H7 (cell line): ENCODE results near the gene ARMC9. TPM values are rescaled to one million over a fixed set of nuclear protein-coding genes. Genes with fewer than 3 reads are reported as not detected.
"Not testable (repeated sequence)": the region's sequence is repeated elsewhere in the genome, so short reads cannot be mapped to it uniquely, and the experiment has no call there.

Experiments
- DNase-seq: peaks from one replicate; pipeline ENCODE4 v3.0.0; 2012
- H3K27me3 ChIP-seq: 2 replicates; pipeline ENCODE4 v1.6.0; 2011; ENCODE audit warnings: mild to moderate bottlenecking, low read length; ENCODE audit not compliant: control insufficient read depth, insufficient read depth
- H3K36me3 ChIP-seq: replicated peaks from 2 replicates; pipeline ENCODE4 v1.5.1; 2011; ENCODE audit warnings: low read length; ENCODE audit not compliant: control insufficient read depth, insufficient read depth
- H3K4me3 ChIP-seq: 2 replicates; pipeline ENCODE4 v1.5.1; 2011; ENCODE audit warnings: low read depth, mild to moderate bottlenecking, control low read depth, low read length, moderate library complexity; ENCODE audit not compliant: insufficient read depth
- total RNA-seq: library from RNA; depleted of rRNA; stranded (reverse); fragments of >200 nt; shearing (Covaris generic); gene quantifications from 2 replicates; pipeline ENCODE4 v1.2.3, GENCODE V29; 2014

ARMC9 gene
- total RNA-seq, 1 experiment from 2014 or later = 33.6 TPM

DNA sequence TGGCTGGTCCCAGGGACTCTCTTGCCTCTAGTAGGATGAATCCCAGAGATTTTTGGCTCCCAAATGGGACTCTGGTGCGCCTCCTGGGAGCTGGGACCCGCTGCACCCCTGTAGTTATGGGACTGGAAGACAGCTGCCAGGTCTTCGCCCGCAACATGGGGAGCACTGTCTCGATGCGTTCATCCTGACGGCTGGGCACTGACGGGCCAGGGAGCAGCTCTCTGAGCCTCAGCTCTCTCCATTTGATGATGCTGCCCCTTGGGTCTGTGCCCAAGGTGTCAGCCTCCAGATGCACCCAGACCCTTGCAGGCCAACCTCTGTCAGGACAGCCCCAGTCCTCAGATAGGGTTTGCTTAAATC is 9.3 kb upstream of the ARMC9 start:
- DNase-seq = no peak
- no peaks in the 10 kb centered on the region for H3K27me3 ChIP-seq
- no peak overlapping the region for H3K4me3 ChIP-seq
- H3K36me3 ChIP-seq = no peaks in the 10 kb centered on the region

DNA sequence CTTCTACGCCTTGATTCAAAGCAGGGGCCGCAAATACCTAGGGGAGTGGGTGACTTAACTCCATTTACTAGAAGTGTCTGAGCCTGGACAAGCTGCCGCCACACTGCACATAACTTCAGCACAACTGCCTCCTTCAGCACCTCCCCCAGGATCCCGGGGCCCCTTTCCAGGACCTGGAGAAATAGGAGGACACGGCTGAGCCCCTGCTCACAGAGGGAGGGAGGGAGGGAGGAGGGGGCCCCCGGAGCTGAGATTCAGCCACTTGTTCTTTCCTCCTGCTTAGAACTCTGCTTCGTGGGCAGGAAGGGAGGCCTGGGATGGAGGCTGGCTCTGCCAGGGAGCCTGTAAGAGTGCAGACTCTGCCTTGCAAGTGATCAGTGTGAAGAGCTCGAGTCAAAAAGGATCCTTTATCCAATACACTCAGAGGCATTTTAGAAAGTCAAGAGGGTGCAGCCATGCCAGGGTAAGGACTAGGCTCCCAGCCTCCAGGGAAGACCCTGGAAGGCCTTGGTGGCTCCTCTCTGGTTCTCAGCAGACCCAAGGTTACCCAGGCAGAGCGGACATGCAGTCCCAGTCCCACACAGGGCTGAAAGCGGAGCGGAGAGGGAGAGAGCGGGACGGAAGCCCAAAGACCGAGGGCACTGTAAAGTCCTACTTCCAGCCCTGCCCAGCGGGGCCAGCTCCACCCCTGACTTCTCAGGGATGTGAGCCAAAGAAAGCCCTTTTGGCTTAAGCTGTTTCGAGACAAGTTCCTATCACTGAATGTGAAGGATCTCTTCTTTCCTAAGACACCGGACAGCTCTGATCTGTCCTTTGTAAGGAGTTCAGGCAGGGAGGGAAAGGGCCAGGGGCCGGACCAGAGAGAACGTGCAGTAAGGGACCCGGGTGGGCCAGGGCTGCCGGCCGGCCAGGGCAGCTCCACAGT is 8.6 kb upstream of the ARMC9 start:
- Histone ChIP-seq H3K27me3 (no peaks in the 10 kb centered on the region), H3K4me3 (no peak overlapping the region), H3K36me3 (no peaks in the 10 kb centered on the region)
- peak; percentile 47 for DNase-seq

DNA sequence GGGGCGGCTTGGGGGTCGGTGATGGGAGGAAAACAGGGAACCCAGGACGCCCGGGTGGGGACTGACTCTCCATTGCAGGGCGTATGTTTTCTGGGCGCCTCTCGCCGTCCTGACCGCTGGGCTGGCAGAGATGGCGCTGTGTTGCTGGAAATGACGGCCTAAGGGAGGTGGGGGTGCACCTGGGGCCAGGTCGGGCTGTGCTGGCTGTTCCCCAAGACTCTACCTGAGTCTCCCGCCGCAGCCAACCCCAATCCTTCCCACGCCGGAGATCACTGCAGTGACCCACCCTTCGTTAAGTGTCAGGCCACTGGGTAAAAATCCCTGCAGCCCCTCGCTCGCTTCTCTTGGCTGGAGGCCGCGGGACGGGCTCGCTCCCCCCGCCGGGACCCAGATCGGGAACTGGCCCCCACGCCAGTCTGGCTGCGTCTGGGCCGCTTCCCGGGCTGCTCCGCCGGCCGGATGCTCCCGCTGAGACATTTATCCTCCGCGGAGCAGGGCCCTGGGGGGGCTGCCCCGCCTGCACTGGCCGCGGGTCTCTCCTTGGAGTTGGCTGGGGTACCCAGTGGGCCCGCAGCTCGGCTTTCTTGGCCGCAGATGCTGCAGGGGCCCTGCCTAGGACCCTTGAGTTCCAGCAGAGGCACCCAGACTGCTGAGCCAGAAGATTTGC is 7.8 kb upstream of the ARMC9 start:
- DNase-seq = peak; percentile 92
- Histone ChIP-seq H3K4me3 (peak overlapping the region; percentile 31; the same call in 1 of the 2 replicates), H3K36me3 (no peaks in the 10 kb centered on the region), H3K27me3 (no peaks in the 10 kb centered on the region)

DNA sequence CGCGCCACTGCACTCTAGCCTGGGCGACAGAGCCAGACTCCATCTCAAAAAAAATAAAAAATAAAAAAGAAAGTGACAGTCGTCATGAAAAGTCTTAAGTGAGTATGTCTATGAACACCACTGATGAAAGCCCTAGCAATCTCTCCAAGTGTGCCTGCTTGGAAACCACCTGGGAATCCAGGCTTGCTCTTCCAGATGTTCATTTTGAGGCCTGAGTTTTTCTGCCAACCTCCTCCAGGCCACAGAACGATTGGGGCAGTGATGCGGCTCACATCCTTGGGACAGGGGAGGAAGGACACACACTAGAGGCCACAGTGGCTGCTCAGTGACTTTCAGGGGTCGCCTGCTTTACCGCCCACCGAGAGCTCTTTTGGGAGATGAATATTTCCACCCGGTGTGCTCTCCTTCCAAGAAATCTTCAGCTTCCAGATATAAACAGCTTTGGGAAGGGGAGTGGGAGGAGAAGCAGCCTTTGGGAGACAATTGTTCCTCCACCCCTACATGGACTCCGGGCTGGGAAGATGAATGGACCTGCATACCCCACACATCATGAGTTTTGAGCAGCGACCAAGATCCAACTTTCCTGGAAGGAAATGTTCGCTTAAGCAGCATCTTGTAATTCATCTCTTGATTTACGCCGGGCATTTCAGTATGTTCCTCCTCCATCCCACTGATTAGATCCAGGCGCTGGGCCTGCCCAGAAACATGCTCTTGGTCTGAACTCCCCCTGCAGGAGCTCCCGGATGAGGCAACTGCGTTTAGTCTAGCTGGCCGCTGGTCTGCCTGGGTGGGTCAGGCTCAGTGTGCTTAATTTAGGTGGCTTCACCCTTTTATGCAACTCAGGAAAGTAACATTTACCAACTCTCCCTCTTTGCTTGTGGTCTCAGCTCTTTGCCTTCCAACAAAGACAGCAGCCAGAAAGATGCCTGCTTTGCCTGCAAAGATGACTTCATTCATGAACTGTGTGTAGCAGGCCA is 6.2 kb upstream of the ARMC9 start:
- DNase-seq = peak; percentile 78
- Histone ChIP-seq H3K27me3 (no peaks in the 10 kb centered on the region), H3K4me3 (no peak overlapping the region), H3K36me3 (no peaks in the 10 kb centered on the region)

DNA sequence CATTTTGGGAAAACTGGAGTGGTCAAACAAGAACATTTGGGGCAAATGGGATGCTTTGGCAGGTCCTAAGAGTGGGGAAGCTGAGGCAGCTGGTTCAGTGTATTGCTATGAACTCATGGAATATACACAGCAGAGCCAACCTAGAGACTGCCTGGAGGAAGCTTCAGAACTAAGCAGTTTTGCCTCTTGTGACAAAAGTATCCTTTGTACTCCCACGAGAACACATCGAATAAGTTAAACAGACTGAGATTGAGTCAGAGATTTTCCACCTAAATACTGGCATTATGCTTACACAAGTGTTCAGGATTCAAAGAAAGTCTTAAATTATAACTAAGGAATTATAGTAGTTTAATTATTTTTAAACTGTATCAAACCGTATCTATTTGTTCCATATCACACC is 5.2 kb upstream of the ARMC9 start:
- H3K27me3 ChIP-seq = no peaks in the 10 kb centered on the region
- H3K4me3 ChIP-seq = no peak overlapping the region
- H3K36me3 ChIP-seq = no peaks in the 10 kb centered on the region
- DNase-seq = no peak

DNA sequence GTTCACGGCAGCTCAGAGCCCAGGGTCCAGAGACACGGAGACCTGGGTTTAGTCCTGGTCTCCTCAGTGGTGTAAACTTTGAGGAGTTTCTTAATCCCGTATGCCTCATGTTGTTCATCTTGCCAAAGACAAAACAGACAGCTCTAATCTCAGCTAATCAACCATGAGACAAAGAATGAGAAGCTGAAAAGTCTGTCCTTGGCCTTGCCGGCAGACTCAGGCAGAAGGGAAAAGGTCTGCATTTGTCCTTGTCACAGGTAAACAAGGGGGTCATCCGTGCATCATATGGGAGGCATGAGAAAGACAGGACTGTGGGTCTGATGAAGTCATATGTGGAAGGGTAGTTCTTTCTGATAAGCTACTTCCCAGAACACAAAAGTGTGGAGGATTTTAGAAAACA is 1.8 kb upstream of the ARMC9 start:
- DNase-seq = no peak
- H3K36me3 ChIP-seq = no peaks in the 10 kb centered on the region

DNA sequence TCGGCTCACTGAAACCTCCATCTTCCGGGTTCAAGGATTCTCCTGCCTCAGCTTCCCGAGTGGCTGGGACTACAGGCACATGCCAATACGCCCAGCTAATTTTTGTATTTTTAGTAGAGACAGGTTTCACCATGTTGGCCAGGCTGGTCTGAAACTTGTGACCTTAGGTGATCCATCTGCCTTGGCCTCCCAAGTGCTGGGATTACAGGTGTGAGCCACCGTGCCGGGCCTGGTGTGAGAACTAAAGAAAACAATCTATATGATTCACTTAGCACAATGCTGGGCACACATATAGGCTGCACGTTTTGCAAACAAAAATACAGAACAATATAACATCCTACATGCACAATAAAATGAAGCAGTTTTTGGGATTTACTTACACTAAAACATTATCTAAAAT is 1.2 kb upstream of the ARMC9 start:
- not testable (repeated sequence) for DNase-seq, H3K36me3 ChIP-seq, H3K27me3 ChIP-seq, H3K4me3 ChIP-seq

More for the DNA sequence above, 1.8 kb upstream of the ARMC9 start:
- no peaks in the 10 kb centered on the region for H3K27me3 ChIP-seq
- no peak overlapping the region for H3K4me3 ChIP-seq

DNA sequence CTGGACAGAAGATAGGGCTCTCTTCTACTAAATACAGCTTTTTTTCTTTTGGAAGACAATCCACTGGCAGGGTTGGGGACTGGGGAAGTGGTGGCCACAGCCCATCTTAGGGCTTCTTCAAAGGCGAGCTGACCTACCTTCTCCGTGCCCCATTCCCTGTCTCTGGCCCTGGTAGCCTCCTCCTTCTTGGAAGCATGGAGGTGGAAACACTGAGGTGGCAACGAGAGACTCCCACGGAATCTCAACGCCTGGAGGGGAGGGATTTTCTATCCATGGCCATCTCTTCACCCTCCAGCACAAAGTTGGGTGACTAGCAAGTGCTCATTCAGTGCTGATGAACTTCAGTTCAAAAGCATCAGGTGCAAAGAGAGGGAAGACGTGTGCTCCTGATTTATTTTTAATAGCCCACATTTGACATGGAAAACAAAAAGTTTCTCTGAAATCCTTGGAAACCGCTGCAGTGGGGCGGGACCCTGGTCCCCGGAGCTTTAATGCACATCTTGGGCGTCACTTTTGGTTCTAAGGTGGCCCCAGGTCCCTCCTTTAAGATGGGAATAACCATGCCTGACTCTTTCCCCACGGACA is 633 bp upstream of the ARMC9 start:
- Histone ChIP-seq H3K27me3 (no peaks in the 10 kb centered on the region), H3K36me3 (peaks cover 3% of the 10 kb centered on the region), H3K4me3 (peak overlapping the region; percentile 77)
- no peak for DNase-seq

DNA sequence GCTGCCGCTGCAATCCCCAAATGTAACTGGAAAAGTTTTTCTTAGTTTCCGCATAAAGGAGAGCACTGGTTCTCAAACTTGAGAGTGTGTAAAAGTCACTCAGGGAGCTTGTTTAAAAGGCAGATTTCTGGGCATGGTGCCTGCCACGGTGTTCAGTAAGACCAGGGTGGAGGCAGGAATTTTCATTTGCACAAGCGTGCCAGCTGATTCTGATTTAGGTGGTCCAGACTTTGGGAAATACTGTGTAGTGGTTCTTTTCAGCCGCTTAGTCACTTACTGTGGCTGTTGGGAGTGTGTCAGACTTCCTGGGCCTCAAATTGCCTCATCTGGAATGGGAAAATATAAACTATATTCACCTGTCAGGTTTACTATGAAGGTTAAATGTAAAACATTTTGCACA is 788 bp downstream of the ARMC9 start:
- peak overlapping the region; percentile 77 for H3K4me3 ChIP-seq
- no peaks in the 10 kb centered on the region for H3K27me3 ChIP-seq
- DNase-seq = no peak
- peaks cover 6% of the 10 kb centered on the region for H3K36me3 ChIP-seq

DNA sequence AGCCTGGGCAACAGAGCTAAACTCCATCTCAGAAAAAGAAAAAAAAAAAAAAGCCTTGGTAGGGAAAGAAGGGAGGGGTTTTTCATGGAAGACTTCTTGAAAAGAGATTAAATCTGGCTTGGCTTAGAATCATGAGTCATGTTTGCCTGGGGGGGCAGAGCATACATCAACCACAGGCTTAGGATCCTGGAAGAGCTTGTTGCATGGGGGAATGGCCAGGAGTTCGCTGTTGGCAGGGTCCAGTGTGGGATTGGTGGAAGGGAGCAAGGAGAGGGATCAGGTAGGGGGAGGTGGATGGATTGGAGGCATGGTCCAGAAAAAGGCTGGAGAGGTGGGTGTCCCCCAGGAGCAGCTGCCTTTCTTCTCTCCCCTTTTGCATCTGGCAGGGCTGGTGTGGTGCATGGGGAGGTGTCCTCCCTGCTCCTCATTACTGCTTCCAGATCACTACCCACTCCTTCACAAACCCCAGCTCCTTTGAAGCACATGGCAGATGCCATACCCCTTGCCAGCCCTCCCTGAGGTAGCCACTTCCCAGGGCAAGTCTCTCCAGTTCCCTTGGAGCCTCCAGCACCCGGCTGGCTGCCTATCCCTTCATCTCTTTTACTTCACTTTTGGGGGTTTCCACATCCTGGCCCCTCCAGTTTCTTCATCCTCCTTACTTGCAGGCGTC is 2.5 kb downstream of the ARMC9 start:
- DNase-seq = no peak
- H3K27me3 ChIP-seq = no peaks in the 10 kb centered on the region
- no peak overlapping the region for H3K4me3 ChIP-seq
- peaks cover 6% of the 10 kb centered on the region for H3K36me3 ChIP-seq

DNA sequence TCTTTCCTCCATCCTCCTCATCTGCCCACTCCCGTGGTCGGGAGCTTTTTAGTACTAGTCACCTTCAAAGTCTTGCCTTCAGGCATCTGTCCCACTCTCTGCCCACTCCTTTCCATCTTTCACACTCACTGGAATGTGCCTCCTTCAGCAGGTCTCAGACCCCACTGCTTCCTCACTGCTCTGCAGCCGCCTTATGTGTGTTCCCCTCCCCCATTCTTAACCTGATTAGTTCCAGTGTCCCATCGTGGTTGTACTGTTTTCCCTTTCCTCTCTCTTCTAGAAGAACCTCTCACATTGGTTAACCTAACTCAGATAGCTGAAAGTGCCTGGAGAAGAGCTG is 3.0 kb downstream of the ARMC9 start:
- H3K36me3 ChIP-seq = peaks cover 6% of the 10 kb centered on the region
- DNase-seq = no peak
- no peaks in the 10 kb centered on the region for H3K27me3 ChIP-seq
- no peak overlapping the region for H3K4me3 ChIP-seq

DNA sequence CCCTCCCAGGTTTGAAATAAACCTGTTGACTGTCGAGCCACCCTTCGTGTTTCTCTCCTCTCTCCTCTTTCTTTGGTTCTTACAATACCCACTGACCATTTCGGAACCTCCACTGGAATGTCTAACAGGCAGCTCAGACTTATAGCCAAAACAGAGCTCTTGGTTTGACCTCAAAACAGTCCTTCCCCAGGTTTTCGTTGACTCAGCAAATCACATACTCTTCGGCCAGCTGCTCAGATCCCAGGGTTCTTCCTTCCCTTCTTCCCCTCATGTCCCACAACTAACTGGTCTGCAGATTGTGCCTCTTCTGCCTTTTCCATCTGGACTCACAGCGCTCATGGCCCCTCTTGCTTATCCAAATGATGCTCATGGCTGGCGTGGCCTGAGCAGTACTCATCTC is 4.7 kb downstream of the ARMC9 start:
- Histone ChIP-seq H3K27me3 (no peaks in the 10 kb centered on the region), H3K4me3 (no peak overlapping the region), H3K36me3 (peaks cover 6% of the 10 kb centered on the region)
- no peak for DNase-seq

DNA sequence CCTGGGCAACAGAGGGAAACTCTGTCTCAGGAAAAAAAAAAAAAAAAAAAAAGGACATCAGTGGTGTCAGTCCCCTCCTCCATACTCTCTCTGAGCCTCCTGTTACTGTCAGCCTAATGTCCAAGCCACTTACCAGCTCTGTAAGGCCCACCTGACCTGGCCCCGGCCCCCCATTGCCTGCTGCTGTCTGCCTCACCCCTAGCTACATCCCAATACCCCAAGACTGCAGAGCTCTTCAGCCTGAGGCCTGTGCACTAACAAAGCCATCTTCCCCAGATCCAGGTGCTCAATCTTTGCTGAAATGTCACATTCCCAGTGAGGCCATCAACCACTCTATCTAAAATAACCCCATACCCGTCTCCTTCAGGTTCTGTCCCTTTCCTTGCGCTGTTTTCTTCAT is 5.7 kb downstream of the ARMC9 start:
- no peak for DNase-seq
- Histone ChIP-seq H3K4me3 (no peak overlapping the region), H3K36me3 (peaks cover 6% of the 10 kb centered on the region), H3K27me3 (no peaks in the 10 kb centered on the region)

DNA sequence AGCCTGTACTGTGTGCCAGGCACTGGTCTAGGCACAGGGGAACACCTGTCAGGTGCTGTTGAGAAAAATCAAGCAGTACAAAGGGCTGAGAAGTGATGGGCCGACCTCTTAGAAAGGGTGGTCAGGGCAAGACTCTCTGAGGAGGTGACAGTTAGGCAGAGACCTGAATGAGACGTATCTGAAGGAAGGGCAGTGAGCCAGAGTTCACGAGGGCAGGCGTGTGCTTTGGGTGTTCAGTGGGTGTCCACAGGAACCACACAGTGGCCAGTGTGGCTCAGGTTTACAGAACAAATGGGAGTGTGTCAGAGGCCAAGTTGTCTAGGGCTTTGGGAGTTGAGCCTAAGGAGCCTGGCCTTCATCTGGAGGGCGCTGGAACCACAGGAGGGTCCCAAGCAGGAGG is 6.2 kb downstream of the ARMC9 start:
- Histone ChIP-seq H3K4me3 (no peak overlapping the region), H3K36me3 (peaks cover 6% of the 10 kb centered on the region), H3K27me3 (no peaks in the 10 kb centered on the region)
- DNase-seq = no peak
